ENCODE data around the gene PDGFRA.
"Not testable (repeated sequence)": the region's sequence is repeated elsewhere in the genome, so short reads cannot be mapped to it uniquely, and the experiment has no call there.

PDGFRA gene

GRCh38 chr4:54228056-54228527 is 1.0 kb upstream of the PDGFRA start:
- DNase-seq: peak; percentile 21

- no peak for DNase-seq
Observed at GRCh38 chr4:54228546-54228945, 547 bp upstream of the PDGFRA start.

- DNase-seq: no peak
Observed at GRCh38 chr4:54229631-54230483, 764 bp downstream of the PDGFRA start.

GRCh38 chr4:54230484-54231418 is 1.7 kb downstream of the PDGFRA start:
- no peak for DNase-seq

GRCh38 chr4:54231419-54231767 is 2.3 kb downstream of the PDGFRA start:
- no peak for DNase-seq

- DNase-seq: no peak
Observed at GRCh38 chr4:54231768-54232688, 2.9 kb downstream of the PDGFRA start.

- DNase-seq: peak; percentile 78
Observed at GRCh38 chr4:54233277-54233696, 4.2 kb downstream of the PDGFRA start.

- DNase-seq: peak; percentile 73
Observed at GRCh38 chr4:54233697-54234496, 4.8 kb downstream of the PDGFRA start.

GRCh38 chr4:54234497-54235205 is 5.6 kb downstream of the PDGFRA start:
- DNase-seq: no peak

GRCh38 chr4:54236316-54236715 is 7.2 kb downstream of the PDGFRA start:
- DNase-seq: not testable (repeated sequence)

GRCh38 chr4:54237770-54238169 is 8.7 kb downstream of the PDGFRA start:
- DNase-seq: no peak

GRCh38 chr4:54238389-54238788 is 9.3 kb downstream of the PDGFRA start:
- DNase-seq: no peak

- not testable (repeated sequence) for DNase-seq
Observed at GRCh38 chr4:54241268-54241823, 12.3 kb downstream of the PDGFRA start.

- not testable (repeated sequence) for DNase-seq
Observed at GRCh38 chr4:54243541-54243940, 14.4 kb downstream of the PDGFRA start.

GRCh38 chr4:54252312-54252711 is 23.2 kb downstream of the PDGFRA start:
- not testable (repeated sequence) for DNase-seq

GRCh38 chr4:54254116-54254914 is 25.2 kb downstream of the PDGFRA start:
- no peak for DNase-seq

- no peak for DNase-seq
Observed at GRCh38 chr4:54254915-54255246, 25.8 kb downstream of the PDGFRA start.

GRCh38 chr4:54255881-54256280 is 26.8 kb downstream of the PDGFRA start:
- no peak for DNase-seq

All from RPMI8226 (cell line).